H1 (cell line): ENCODE measurements around the gene TPM1. TPM values are rescaled to one million over a fixed set of nuclear protein-coding genes. Genes with fewer than 3 reads are reported as not detected.

ENCODE experiments used
- BCL11A ChIP-seq, 2 experiments: IDR thresholded peaks; one replicate each; pipeline ENCODE4 v1.6.1; 2011; ENCODE audit warnings: low read depth in 2 of 2, low read length in 2 of 2, mild to moderate bottlenecking in 2 of 2
- CHD2 ChIP-seq: IDR thresholded peaks from 2 replicates; pipeline ENCODE4 v1.6.1; 2012; ENCODE audit warnings: low read length, improper control_type of control experiment
- GTF2F1 ChIP-seq: IDR thresholded peaks from 2 replicates; pipeline ENCODE4 v1.6.1; 2012; ENCODE audit warnings: low read depth, low read length, improper control_type of control experiment, borderline replicate concordance
- JUN ChIP-seq: IDR thresholded peaks from 2 replicates; pipeline ENCODE4 v1.6.1; 2011; ENCODE audit warnings: low read depth, mild to moderate bottlenecking, improper control_type of control experiment, low read length
- KDM1A ChIP-seq: fragments of 200-600, 300-600 bp; sonication (generic); IDR thresholded peaks from 2 replicates; pipeline ENCODE4 v1.7.1; 2016; ENCODE audit warnings: mild to moderate bottlenecking, low read length, borderline replicate concordance
- polyA plus RNA-seq, 7 experiments: library from polyadenylated mRNA; depleted of rRNA in 3 of 7; stranded (reverse) in 5 of 7; unstranded in 2 of 7; fragments of >200 nt in 5 of 7; fragments of 200-250 nt in 2 of 7; gene quantifications; 1 replicate in 5 of 7; 2 replicates in 1 of 7; 4 replicates in 1 of 7; pipeline versions ENCODE4 v1.2.1 to v1.2.3, GENCODE V29; 2011 to 2013; ENCODE audit warnings: missing spikeins in 2 of 7, mixed read lengths in 2 of 7
- total RNA-seq: library from RNA; stranded (reverse); fragmentation: NEBNext Ultra II Directional; extraction: Animal tissue kit (Norgen Biotek cat#: 25700); gene quantifications from 2 replicates; pipeline ENCODE4 v1.2.1, GENCODE V29; 2021

The TPM1 gene
- total and polyA plus RNA-seq, 2 of the 8 experiments (the other 6 are each of a cell fraction or from before 2014, with no cell fraction given): 258 to 579 TPM

DNA sequence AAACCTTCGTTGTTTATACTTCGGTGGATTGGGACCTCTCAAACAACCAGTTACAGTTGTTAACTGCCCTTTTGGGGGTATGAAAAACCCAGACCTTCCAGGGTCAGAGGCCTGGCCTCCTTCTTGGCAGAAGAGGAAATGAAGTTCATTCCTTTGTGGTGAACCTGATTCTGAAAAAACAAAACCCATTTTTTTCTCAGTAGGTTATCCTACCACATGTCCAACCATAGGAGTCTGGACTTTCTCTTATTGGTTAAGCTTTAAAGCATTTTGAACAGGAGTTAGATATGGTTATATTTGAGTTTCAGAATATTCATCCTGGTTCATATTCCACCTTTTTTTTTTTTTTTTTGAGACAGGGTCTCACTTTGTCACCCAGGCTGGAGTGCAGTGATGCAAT is 71.9 kb downstream of the TPM1 start (continued):
- TF ChIP-seq JUN (no peak), CHD2 (no peak), GTF2F1 (no peak), KDM1A (no peak), BCL11A (IDR thresholded peaks at IDR 0.05; ENCODE audit: low read depth in 2 of 2, low read length in 2 of 2) (no peak)

Other genes with a start within 250 kb of the TPM1 start
- gene LACTB, start 79.1 kb downstream of the TPM1 start, total RNA-seq: 14.9 and 15.6 TPM in 2 replicates
- 3.6 and 5.8 TPM in 2 replicates for gene LACTB, start 79.1 kb downstream of the TPM1 start, polyA plus RNA-seq (2011; rRNA removed)
- 143 and 160 TPM in 2 replicates for gene RPS27L, start 114.7 kb downstream of the TPM1 start, total RNA-seq
- 64.2 and 115 TPM in 2 replicates for gene RPS27L, start 114.7 kb downstream of the TPM1 start, polyA plus RNA-seq (2011; rRNA removed)
- 47.0 and 47.8 TPM in 2 replicates for gene RAB8B, start 146.9 kb downstream of the TPM1 start, total RNA-seq
- 6.1 and 9.5 TPM in 2 replicates for gene RAB8B, start 146.9 kb downstream of the TPM1 start, polyA plus RNA-seq (2011; rRNA removed)
- gene APH1B, start 234.9 kb downstream of the TPM1 start, total RNA-seq: 21.4 and 22.9 TPM in 2 replicates
- gene APH1B, start 234.9 kb downstream of the TPM1 start, polyA plus RNA-seq (2011; rRNA removed): 9.3 and 11.5 TPM in 2 replicates